Liver (tissue), 9 donors: ENCODE results near the gene ANKRD42. TPM values are rescaled to one million over a fixed set of nuclear protein-coding genes. Genes with fewer than 3 reads are reported as not detected.

Source experiments
- DNase-seq: peaks from one replicate; pipeline ENCODE4 v3.0.0-alpha.2; 2017; ENCODE audit warnings: low spot score
- H3K27ac ChIP-seq, 2 donors: one replicate each; pipeline ENCODE4 v1.7.0; 2013; ENCODE audit warnings: inconsistent platforms in 2 of 2, low read length in 2 of 2, control low read depth in 1 of 2, low read depth in 1 of 2, mild to moderate bottlenecking in 1 of 2
- H3K27me3 ChIP-seq, 4 donors: one replicate each; pipeline versions ENCODE4 v1.6.1 to v1.7.0; 2013; ENCODE audit warnings: low read length in 3 of 4, inconsistent platforms in 1 of 4, mild to moderate bottlenecking in 1 of 4, moderate library complexity in 1 of 4; ENCODE audit not compliant: control insufficient read depth in 4 of 4, insufficient read depth in 4 of 4
- H3K36me3 ChIP-seq, 4 donors: one replicate each; pipeline versions ENCODE4 v1.6.1 to v1.7.0; 2013; ENCODE audit warnings: low read length in 3 of 4, mild to moderate bottlenecking in 3 of 4, low read depth in 1 of 4, moderate library complexity in 1 of 4; ENCODE audit not compliant: control insufficient read depth in 4 of 4, insufficient read depth in 3 of 4
- H3K4me1 ChIP-seq, 4 donors: one replicate each; pipeline versions ENCODE4 v1.6.1 to v1.7.0; 2013; ENCODE audit warnings: low read length in 3 of 4, mild to moderate bottlenecking in 3 of 4, moderate library complexity in 1 of 4; ENCODE audit not compliant: control insufficient read depth in 4 of 4, insufficient read depth in 4 of 4
- H3K4me3 ChIP-seq, 3 donors: one replicate each; pipeline versions ENCODE4 v1.6.1 to v1.7.0; 2013; ENCODE audit warnings: low read length in 3 of 3, control low read depth in 1 of 3, low read depth in 1 of 3, mild to moderate bottlenecking in 1 of 3
- H3K9ac ChIP-seq, 2 donors: one replicate each; pipeline ENCODE4 v1.7.0; 2013; ENCODE audit warnings: low read length in 2 of 2, mild to moderate bottlenecking in 2 of 2, moderate library complexity in 2 of 2, control low read depth in 1 of 2, low read depth in 1 of 2
- H3K9me3 ChIP-seq, 4 donors: one replicate each; pipeline versions ENCODE4 v1.6.1 to v1.7.0; 2013; ENCODE audit warnings: low read length in 3 of 4; ENCODE audit not compliant: control insufficient read depth in 4 of 4
- CTCF ChIP-seq: fragments of 150-350 bp; IDR thresholded peaks from 2 replicates; pipeline ENCODE4 v1.5.1; 2017; ENCODE audit warnings: improper control_type of control experiment, low read depth, low read length; ENCODE audit not compliant: missing input control
- EGR1 ChIP-seq, 2 donors: IDR thresholded peaks; 2 replicates each; pipeline ENCODE4 v1.6.1; 2016 to 2018; ENCODE audit warnings: antibody characterized with exemption in 2 of 2, low read depth in 2 of 2
- FOXA2 ChIP-seq: IDR thresholded peaks from 2 replicates; pipeline ENCODE4 v1.6.1; 2016; ENCODE audit warnings: antibody characterized with exemption
- GABPA ChIP-seq, 2 donors: IDR thresholded peaks in 1 of 2; conservative IDR thresholded peaks in 1 of 2; 2 replicates each; pipeline ENCODE4 v1.6.1; 2016; ENCODE audit warnings: antibody characterized with exemption in 2 of 2, mild to moderate bottlenecking in 1 of 2, moderate library complexity in 1 of 2
- HNF4A ChIP-seq, 2 donors: conservative IDR thresholded peaks; 2 replicates each; pipeline ENCODE4 v1.6.1; 2016; ENCODE audit warnings: antibody characterized with exemption in 2 of 2, mild to moderate bottlenecking in 2 of 2
- HNF4G ChIP-seq: IDR thresholded peaks from 2 replicates; pipeline ENCODE4 v1.6.1; 2016; ENCODE audit warnings: antibody characterized with exemption
- JUND ChIP-seq, 2 donors: IDR thresholded peaks; 2 replicates each; pipeline ENCODE4 v1.6.1; 2016; ENCODE audit warnings: antibody characterized with exemption in 2 of 2
- MAX ChIP-seq: IDR thresholded peaks from 2 replicates; pipeline ENCODE4 v1.6.1; 2016; ENCODE audit warnings: antibody characterized with exemption
- NR2F2 ChIP-seq: IDR thresholded peaks from 2 replicates; pipeline ENCODE4 v1.6.1; 2016; ENCODE audit warnings: antibody characterized with exemption
- RAD21 ChIP-seq, 2 donors: IDR thresholded peaks; 2 replicates each; pipeline ENCODE4 v1.6.1; 2016; ENCODE audit warnings: antibody characterized with exemption in 2 of 2, mild to moderate bottlenecking in 2 of 2
- REST ChIP-seq: IDR thresholded peaks from 2 replicates; pipeline ENCODE4 v1.6.1; 2016; ENCODE audit warnings: antibody characterized with exemption, mild to moderate bottlenecking
- SP1 ChIP-seq: IDR thresholded peaks from 2 replicates; pipeline ENCODE4 v1.6.1; 2018; ENCODE audit warnings: antibody characterized with exemption, mild to moderate bottlenecking
- TAF1 ChIP-seq: conservative IDR thresholded peaks from 2 replicates; pipeline ENCODE4 v1.6.1; 2016; ENCODE audit warnings: antibody characterized with exemption, mild to moderate bottlenecking
- YY1 ChIP-seq: IDR thresholded peaks from 2 replicates; pipeline ENCODE4 v1.6.1; 2016; ENCODE audit warnings: antibody characterized with exemption, mild to moderate bottlenecking
- ZBTB33 ChIP-seq: IDR thresholded peaks from 2 replicates; pipeline ENCODE4 v1.6.1; 2016; ENCODE audit warnings: antibody characterized with exemption
- WGBS: extraction: QIAGEN DNeasy Blood & Tissue Kit; methylation state at CpG from one replicate; pipeline ENCODE4 v1.1.7; 2013; 5-methylcytosine and 5-hydroxymethylcytosine counted together
- polyA plus RNA-seq, 2 donors: library from polyadenylated mRNA; stranded (reverse) in 1 of 2; unstranded in 1 of 2; fragments of 200-250 nt in 1 of 2; fragments of >200 nt in 1 of 2; fragmentation: Nextera tagmentation in 1 of 2; extraction: Ambion mirVana in 1 of 2; gene quantifications; one replicate each; pipeline versions ENCODE4 v1.2.1 to v1.2.3, GENCODE V29; 2013 to 2015
- total RNA-seq, 2 donors: library from RNA; depleted of rRNA; stranded (reverse); fragments of >200 nt; gene quantifications; one replicate each; pipeline ENCODE4 v1.2.3, GENCODE V29; 2014
- donor health status: healthy.
- donor health status: healthy.
- donor health status: healthy.
- donor health status: healthy.
- donor health status: healthy.

Gene ANKRD42
- total and polyA plus RNA-seq, 4 donors, result 2.0 to 4.9 (median 2.4) TPM

GRCh38 chr11:83282084-83282716 lies 88.7 kb downstream of the ANKRD42 start:
- H3K9me3 ChIP-seq, result no peaks in the 10 kb centered on the region
- TF ChIP-seq JUND (IDR thresholded peaks at IDR 0.05), result no peak
- no peak for TF ChIP-seq ZBTB33
- TF ChIP-seq YY1, result no peak
- TF ChIP-seq FOXA2, result no peak
- peak; percentile 74 to 80 for TF ChIP-seq HNF4A (conservative IDR thresholded peaks at IDR 0.05)
- TF ChIP-seq MAX, result no peak
- TF ChIP-seq GABPA (IDR thresholded peaks at IDR 0.05 in 1 of 2, conservative IDR thresholded peaks at IDR 0.05 in 1 of 2), result no peak
- no peak for TF ChIP-seq REST
- peak; percentile 57 for TF ChIP-seq SP1
- WGBS, result 28% methylated on average over 4 of the region's 4 CpGs
- H3K4me3 ChIP-seq, result peak overlapping the region in 1 of 3 donors; percentile 2
- H3K27ac ChIP-seq, result peak overlapping the region in 1 of 2 donors; percentile 14
- DNase-seq, result no peak
- peaks cover 9 to 50% (median 27%) of the 10 kb centered on the region in 4 donors for H3K4me1 ChIP-seq
- H3K36me3 ChIP-seq, result peaks cover 0 to 12% (median 8%) of the 10 kb centered on the region in 4 donors
- H3K9ac ChIP-seq, result peak overlapping the region; percentile 31 to 34
- H3K27me3 ChIP-seq, result no peaks in the 10 kb centered on the region

GRCh38 chr11:83284501-83285150 lies 91.1 kb downstream of the ANKRD42 start:
- DNase-seq, result no peak
- Histone ChIP-seq H3K4me3 (peak overlapping the region; percentile 83 to 94 (median 94)), H3K36me3 (peaks cover 0 to 4% (median 0%) of the 10 kb centered on the region in 4 donors), H3K27ac (peak overlapping the region in 1 of 2 donors; percentile 98), H3K4me1 (peaks cover 9 to 50% (median 27%) of the 10 kb centered on the region in 4 donors), H3K9ac (peak overlapping the region; percentile 71 to 91), H3K27me3 (no peaks in the 10 kb centered on the region), H3K9me3 (no peaks in the 10 kb centered on the region)
- 9% methylated on average over 3 of the region's 3 CpGs for WGBS
- TF ChIP-seq REST, result no peak
- TF ChIP-seq GABPA (IDR thresholded peaks at IDR 0.05 in 1 of 2, conservative IDR thresholded peaks at IDR 0.05 in 1 of 2), result no peak
- no peak for TF ChIP-seq HNF4G
- TF ChIP-seq MAX, result peak; percentile 12
- TF ChIP-seq EGR1 (IDR thresholded peaks at IDR 0.05; ENCODE audit: low read depth in 2 of 2), result no peak
- TF ChIP-seq CTCF, result no peak
- TF ChIP-seq TAF1, result no peak
- TF ChIP-seq NR2F2, result peak; percentile 71
- TF ChIP-seq SP1, result peak; percentile 20
- TF ChIP-seq HNF4A (conservative IDR thresholded peaks at IDR 0.05), result peak; percentile 59 to 70
- TF ChIP-seq YY1, result peak; percentile 42
- no peak for TF ChIP-seq ZBTB33
- TF ChIP-seq RAD21 (IDR thresholded peaks at IDR 0.05), result no peak
- TF ChIP-seq FOXA2, result peak; percentile 63
